Measurements from ENCODE around the gene CAGE1. TPM values are rescaled to one million over a fixed set of nuclear protein-coding genes. Genes with fewer than 3 reads are reported as not detected.

The CAGE1 gene
- total and polyA plus RNA-seq, 2 experiments from 2014 or later, result not detected

- TF ChIP-seq EZH2 (IDR thresholded peaks at IDR 0.05; ENCODE audit: insufficient read depth, poor library complexity, severe bottlenecking) (no peak), EZH2phosphoT487 (IDR thresholded peaks at IDR 0.05; ENCODE audit: insufficient read depth, low read depth) (no peak)
- no peak overlapping the region for H3K27ac ChIP-seq
- WGBS, 2 experiments (ENCODE audit: low coverage in 1 of 2, low lambda C conversion rate in 2 of 2, missing lambda C conversion rate in 2 of 2), result 66 to 70% methylated on average over 5 of the region's 5 CpGs
- no peaks in the 10 kb centered on the region for H3F3A ChIP-seq (ENCODE audit: insufficient read depth)
- in situ Hi-C loops (cut with MboI), result no loop called here
- no peaks in the 10 kb centered on the region for H4K20me1 ChIP-seq (ENCODE audit: insufficient read depth)
- H3K4me1 ChIP-seq (ENCODE audit: insufficient read depth), result no peaks in the 10 kb centered on the region
- no peaks in the 10 kb centered on the region for H3K79me2 ChIP-seq (ENCODE audit: insufficient read depth)
- H3K9me3 ChIP-seq (ENCODE audit: low read depth), result no peaks in the 10 kb centered on the region
- no peak overlapping the region for H3K4me2 ChIP-seq (ENCODE audit: unreplicated experiment)
- no peaks in the 10 kb centered on the region for H3K9me2 ChIP-seq (ENCODE audit: insufficient read depth)
- no peaks in the 10 kb centered on the region for H3K27me3 ChIP-seq (replicated peaks; ENCODE audit: insufficient read depth)
- no peak overlapping the region for H2AFZ ChIP-seq
- H3K9ac ChIP-seq, result no peak overlapping the region
- H3K4me3 ChIP-seq, result no peak overlapping the region
- H3K36me3 ChIP-seq (ENCODE audit: low read depth), result no peaks in the 10 kb centered on the region
- DNase-seq, result no peak
Measured at GRCh38 chr6:7433121-7433617, 43.6 kb upstream of the CAGE1 start.

- Histone ChIP-seq H3K4me3 (no peak overlapping the region), H3K9ac (no peak overlapping the region), H3K27ac (no peak overlapping the region)
Measured at GRCh38 chr6:7432391-7433120, 43.0 kb upstream of the CAGE1 start.

GRCh38 chr6:7431674-7432390, 42.3 kb upstream of the CAGE1 start:
- H3K4me3 ChIP-seq, result no peak overlapping the region
- no peaks in the 10 kb centered on the region for H3K36me3 ChIP-seq (ENCODE audit: low read depth)
- no peaks in the 10 kb centered on the region for H3K9me3 ChIP-seq (ENCODE audit: low read depth)
- H3K27ac ChIP-seq, result no peak overlapping the region
- 66 to 68% methylated on average over 20 to 22 of the region's 24 CpGs for WGBS, 2 experiments (ENCODE audit: low coverage in 1 of 2, low lambda C conversion rate in 2 of 2, missing lambda C conversion rate in 2 of 2)
- TF ChIP-seq EZH2 (IDR thresholded peaks at IDR 0.05; ENCODE audit: insufficient read depth, poor library complexity, severe bottlenecking) (no peak), EZH2phosphoT487 (IDR thresholded peaks at IDR 0.05; ENCODE audit: insufficient read depth, low read depth) (no peak)
- 0 out of 2 replicates have a peak overlapping the region, but pooled peaks have one; percentile 38 for H2AFZ ChIP-seq
- H3K4me1 ChIP-seq (ENCODE audit: insufficient read depth), result no peaks in the 10 kb centered on the region
- H3K27me3 ChIP-seq (replicated peaks; ENCODE audit: insufficient read depth), result no peaks in the 10 kb centered on the region
- DNase-seq, result no peak
- no peaks in the 10 kb centered on the region for H3F3A ChIP-seq (ENCODE audit: insufficient read depth)
- H3K9ac ChIP-seq, result no peak overlapping the region
- H3K79me2 ChIP-seq (ENCODE audit: insufficient read depth), result no peaks in the 10 kb centered on the region
- H3K4me2 ChIP-seq (ENCODE audit: unreplicated experiment), result no peak overlapping the region
- in situ Hi-C loops (cut with MboI), result no loop called here
- H4K20me1 ChIP-seq (ENCODE audit: insufficient read depth), result no peaks in the 10 kb centered on the region
- H3K9me2 ChIP-seq (ENCODE audit: insufficient read depth), result no peaks in the 10 kb centered on the region

More at GRCh38 chr6:7432391-7433120, 43.0 kb upstream of the CAGE1 start:
- Histone ChIP-seq H3K9me2 (ENCODE audit: insufficient read depth) (no peaks in the 10 kb centered on the region), H3K27me3 (replicated peaks; ENCODE audit: insufficient read depth) (no peaks in the 10 kb centered on the region), H3K9me3 (ENCODE audit: low read depth) (no peaks in the 10 kb centered on the region), H4K20me1 (ENCODE audit: insufficient read depth) (no peaks in the 10 kb centered on the region), H2AFZ (0 out of 2 replicates have a peak overlapping the region, but pooled peaks have one; percentile 38), H3K4me2 (ENCODE audit: unreplicated experiment) (no peak overlapping the region), H3K36me3 (ENCODE audit: low read depth) (no peaks in the 10 kb centered on the region), H3K4me1 (ENCODE audit: insufficient read depth) (no peaks in the 10 kb centered on the region), H3F3A (ENCODE audit: insufficient read depth) (no peaks in the 10 kb centered on the region), H3K79me2 (ENCODE audit: insufficient read depth) (no peaks in the 10 kb centered on the region)
- no peak for DNase-seq
- 61 to 62% methylated on average over 16 of the region's 16 CpGs for WGBS, 2 experiments (ENCODE audit: low coverage in 1 of 2, low lambda C conversion rate in 2 of 2, missing lambda C conversion rate in 2 of 2)
- in situ Hi-C loops (cut with MboI), result no loop called here
- TF ChIP-seq EZH2phosphoT487 (IDR thresholded peaks at IDR 0.05; ENCODE audit: insufficient read depth, low read depth) (no peak), EZH2 (IDR thresholded peaks at IDR 0.05; ENCODE audit: insufficient read depth, poor library complexity, severe bottlenecking) (no peak)

GRCh38 chr6:7431313-7431673, 41.8 kb upstream of the CAGE1 start:
- Histone ChIP-seq H3K9me2 (ENCODE audit: insufficient read depth) (no peaks in the 10 kb centered on the region), H3K4me3 (no peak overlapping the region), H3K27ac (no peak overlapping the region), H2AFZ (no peak overlapping the region), H3F3A (ENCODE audit: insufficient read depth) (no peaks in the 10 kb centered on the region), H3K36me3 (ENCODE audit: low read depth) (no peaks in the 10 kb centered on the region), H3K27me3 (replicated peaks; ENCODE audit: insufficient read depth) (no peaks in the 10 kb centered on the region), H3K4me2 (ENCODE audit: unreplicated experiment) (no peak overlapping the region), H3K9me3 (ENCODE audit: low read depth) (no peaks in the 10 kb centered on the region), H3K4me1 (ENCODE audit: insufficient read depth) (no peaks in the 10 kb centered on the region), H4K20me1 (ENCODE audit: insufficient read depth) (no peaks in the 10 kb centered on the region), H3K79me2 (ENCODE audit: insufficient read depth) (no peaks in the 10 kb centered on the region), H3K9ac (no peak overlapping the region)
- no peak for TF ChIP-seq EZH2phosphoT487 (IDR thresholded peaks at IDR 0.05; ENCODE audit: insufficient read depth, low read depth)
- TF ChIP-seq EZH2 (IDR thresholded peaks at IDR 0.05; ENCODE audit: insufficient read depth, poor library complexity, severe bottlenecking), result no peak
- in situ Hi-C loops (cut with MboI), result no loop called here
- WGBS, 2 experiments (ENCODE audit: low coverage in 1 of 2, low lambda C conversion rate in 2 of 2, missing lambda C conversion rate in 2 of 2), result 78% methylated on average over 8 of the region's 8 CpGs
- no peak for DNase-seq
